IMR-90 (cell line): Measurements from ENCODE around the gene TCAP. TPM values are rescaled to one million over a fixed set of nuclear protein-coding genes. Genes with fewer than 3 reads are reported as not detected.
A peak's percentile ranks its signal among the peaks of the same experiment; 100 is the strongest.

Source experiments
- ATAC-seq: fragments of 200-7000 bp; cut with Tn5 transposase; 2 replicates; pipeline ENCODE4 v1.9.1; 2020; ENCODE audit warnings: low read depth, mild to moderate bottlenecking, moderate library complexity
- BruUV-seq: library from RNA; stranded (reverse); fragments of 400-500 nt; replicated peaks from 2 replicates; lab custom pipeline; 2021; lab: Mats Ljungman, UMichigan
- CTCF ChIA-PET: fragments of 300-600 bp; formaldehyde crosslinking; extraction: SDS; loops from one replicate; lab custom pipeline; 2021; ENCODE audit warnings: antibody characterized with exemption; lab: Yijun Ruan, JAX
- POLR2A ChIA-PET: fragments of 300-600 bp; sonication (Branson Sonifier 250); formaldehyde crosslinking; loops from one replicate; lab custom pipeline; 2022; ENCODE audit warnings: antibody characterized with exemption; ENCODE audit not compliant: unreplicated experiment; lab: Charles Lee
- DNase-seq: peaks from one replicate; pipeline ENCODE4 v3.0.0; 2013
- H2AFZ ChIP-seq: replicated peaks from 2 replicates; pipeline ENCODE3; 2013; ENCODE audit warnings: low read length, mild to moderate bottlenecking; ENCODE audit not compliant: poor library complexity
- H2AK5ac ChIP-seq: 2 replicates; pipeline ENCODE4 v1.6.1; 2013; ENCODE audit warnings: low read depth, low read length, inconsistent platforms
- H2AK9ac ChIP-seq: replicated peaks from 2 replicates; pipeline ENCODE3; 2013; ENCODE audit warnings: mild to moderate bottlenecking, low read depth, low read length, moderate library complexity; ENCODE audit not compliant: poor library complexity
- H2BK120ac ChIP-seq: 2 replicates; pipeline ENCODE4 v1.6.1; 2013; ENCODE audit warnings: low read depth, low read length, inconsistent platforms
- H2BK15ac ChIP-seq: 3 replicates; pipeline ENCODE4 v1.6.1; 2013; ENCODE audit warnings: low read depth, low read length, inconsistent platforms
- H2BK20ac ChIP-seq: 2 replicates; pipeline ENCODE4 v1.6.1; 2013; ENCODE audit warnings: low read depth, mild to moderate bottlenecking, inconsistent platforms, low read length, moderate library complexity
- H2BK5ac ChIP-seq: 2 replicates; pipeline ENCODE4 v1.6.1; 2013; ENCODE audit warnings: mild to moderate bottlenecking, low read depth, low read length, inconsistent platforms; ENCODE audit not compliant: poor library complexity, severe bottlenecking
- H3K14ac ChIP-seq: replicated peaks from 2 replicates; pipeline ENCODE4 v1.6.1; 2013; ENCODE audit warnings: low read depth, low read length, inconsistent platforms
- H3K18ac ChIP-seq: 2 replicates; pipeline ENCODE4 v1.6.1; 2013; ENCODE audit warnings: low read depth, low read length, control low read depth
- H3K23ac ChIP-seq: 2 replicates; pipeline ENCODE4 v1.6.1; 2013; ENCODE audit warnings: low read depth, low read length, inconsistent platforms
- H3K27ac ChIP-seq: 2 replicates; pipeline ENCODE4 v1.5.1; 2013; ENCODE audit warnings: mild to moderate bottlenecking, control low read depth, low read length; ENCODE audit not compliant: insufficient read depth
- H3K27me3 ChIP-seq: 2 replicates; pipeline ENCODE4 v1.6.1; 2013; ENCODE audit warnings: low read length; ENCODE audit not compliant: control insufficient read depth, insufficient read depth
- H3K36me3 ChIP-seq: 2 replicates; pipeline ENCODE4 v1.6.1; 2013; ENCODE audit warnings: low read length, mixed read lengths; ENCODE audit not compliant: control insufficient read depth, insufficient read depth
- H3K4ac ChIP-seq: 2 replicates; pipeline ENCODE4 v1.6.1; 2013; ENCODE audit warnings: low read depth, low read length, inconsistent platforms
- H3K4me1 ChIP-seq: 2 replicates; pipeline ENCODE4 v1.6.1; 2013; ENCODE audit warnings: low read length, mixed read lengths; ENCODE audit not compliant: control insufficient read depth, insufficient read depth
- H3K4me2 ChIP-seq: 2 replicates; pipeline ENCODE4 v1.6.1; 2013; ENCODE audit warnings: low read depth, mild to moderate bottlenecking, control low read depth, low read length, moderate library complexity
- H3K4me3 ChIP-seq: 2 replicates; pipeline ENCODE4 v1.5.1; 2013; ENCODE audit warnings: low read depth, mild to moderate bottlenecking, control low read depth, low read length, moderate library complexity; ENCODE audit not compliant: insufficient read depth
- H3K56ac ChIP-seq: 2 replicates; pipeline ENCODE4 v1.6.1; 2013; ENCODE audit warnings: low read length, inconsistent platforms; ENCODE audit not compliant: insufficient read depth; ENCODE audit errors: extremely low read depth
- H3K79me1 ChIP-seq, 2 experiments: 2 replicates each; pipeline ENCODE4 v1.6.1; 2013; ENCODE audit warnings: low read length in 2 of 2, inconsistent platforms in 1 of 2, low read depth in 1 of 2
- H3K9ac ChIP-seq: 2 replicates; pipeline ENCODE4 v1.6.1; 2013; ENCODE audit warnings: low read depth, low read length, control low read depth
- H3K9me1 ChIP-seq: 2 replicates; pipeline ENCODE4 v1.6.1; 2013; ENCODE audit warnings: low read length, inconsistent platforms; ENCODE audit not compliant: insufficient read depth
- H3K9me3 ChIP-seq: 2 replicates; pipeline ENCODE4 v1.6.1; 2013; ENCODE audit warnings: low read length; ENCODE audit not compliant: control insufficient read depth, insufficient read depth
- H4K20me1 ChIP-seq: 2 replicates; pipeline ENCODE4 v1.6.1; 2013; ENCODE audit warnings: low read length, inconsistent platforms; ENCODE audit not compliant: insufficient read depth
- H4K5ac ChIP-seq: 2 replicates; pipeline ENCODE4 v1.6.1; 2013; ENCODE audit warnings: mild to moderate bottlenecking, low read depth, low read length, control low read depth
- H4K8ac ChIP-seq, 2 experiments: 2 replicates each; pipeline ENCODE4 v1.6.1; 2013; ENCODE audit warnings: low read depth in 2 of 2, low read length in 2 of 2, control low read depth in 1 of 2, inconsistent platforms in 1 of 2
- H4K91ac ChIP-seq: 2 replicates; pipeline ENCODE4 v1.6.1; 2013; ENCODE audit warnings: low read depth, low read length, inconsistent platforms; ENCODE audit not compliant: insufficient read depth
- CEBPB ChIP-seq: IDR thresholded peaks from 2 replicates; pipeline ENCODE4 v1.6.1; 2012; ENCODE audit warnings: low read depth, low read length, improper control_type of control experiment
- CHD1 ChIP-seq: IDR thresholded peaks from 2 replicates; pipeline ENCODE4 v1.6.1; 2012; ENCODE audit warnings: low read depth, low read length, improper control_type of control experiment
- ELK1 ChIP-seq: fragments of 150-350 bp; IDR thresholded peaks from 2 replicates; pipeline ENCODE4 v1.6.1; 2016; ENCODE audit warnings: low read depth, mild to moderate bottlenecking, low read length, moderate library complexity, borderline replicate concordance
- FOS ChIP-seq: fragments of 150-350 bp; IDR thresholded peaks from 2 replicates; pipeline ENCODE4 v1.6.1; 2016; ENCODE audit warnings: low read depth, low read length
- MAFK ChIP-seq: IDR thresholded peaks from 2 replicates; pipeline ENCODE4 v1.6.1; 2012; ENCODE audit warnings: low read depth, low read length, improper control_type of control experiment
- MAZ ChIP-seq: IDR thresholded peaks from 2 replicates; pipeline ENCODE4 v1.6.1; 2012; ENCODE audit warnings: low read depth, mild to moderate bottlenecking, low read length, improper control_type of control experiment, moderate library complexity, borderline replicate concordance
- MXI1 ChIP-seq: IDR thresholded peaks from 2 replicates; pipeline ENCODE4 v1.6.1; 2012; ENCODE audit warnings: low read depth, mild to moderate bottlenecking, low read length, moderate library complexity, borderline replicate concordance
- NFE2L2 ChIP-seq: fragments of 150-350 bp; IDR thresholded peaks from 2 replicates; pipeline ENCODE4 v1.6.1; 2016; ENCODE audit warnings: low read depth, mild to moderate bottlenecking, low read length
- RAD21 ChIP-seq: IDR thresholded peaks from 2 replicates; pipeline ENCODE4 v1.6.1; 2012; ENCODE audit warnings: low read length, improper control_type of control experiment
- RFX5 ChIP-seq: IDR thresholded peaks from 2 replicates; pipeline ENCODE4 v1.8.0; 2012; ENCODE audit warnings: low read depth, mild to moderate bottlenecking, low read length, moderate library complexity
- SMC3 ChIP-seq: fragments of 150-350 bp; IDR thresholded peaks from 2 replicates; pipeline ENCODE4 v1.6.1; 2016; ENCODE audit warnings: low read depth, mild to moderate bottlenecking, antibody characterized with exemption, low read length, moderate library complexity
- WGBS, 2 experiments: methylation state at CpG; one replicate each; pipeline versions ENCODE4 v1.1.5 to v1.1.7; 2013; ENCODE audit warnings: missing lambda C conversion rate in 2 of 2; ENCODE audit not compliant: insufficient read length in 1 of 2; ENCODE audit errors: extremely low coverage in 2 of 2; 5-methylcytosine and 5-hydroxymethylcytosine counted together
- dilution Hi-C: fragments of 300-500 bp; cut with HindIII; formaldehyde crosslinking; loops from one replicate; pipeline ENCODE4 v1.14.3; 2018; ENCODE audit warnings: low sequenced_read_pairs; ENCODE audit not compliant: unreplicated experiment
- in situ Hi-C: fragments of 300-500 bp; cut with MboI; formaldehyde crosslinking; loops from 3 replicates; pipeline ENCODE4 v1.14.3; 2019; ENCODE audit warnings: low sequenced_read_pairs, inconsistent platforms, mixed read lengths
- intact Hi-C: fragments of 100-400 bp; cut with micrococcal nuclease; formaldehyde crosslinking; loops from 2 replicates; pipeline ENCODE4 v1.10.0; 2022
- polyA plus RNA-seq, 3 experiments: library from polyadenylated mRNA; depleted of rRNA; stranded (reverse); fragments of >200 nt; gene quantifications; 2 replicates each; pipeline ENCODE4 v1.2.3, GENCODE V29; 2012; ENCODE audit warnings: low replicate concordance in 1 of 3
- total RNA-seq: library from RNA; depleted of rRNA; stranded (reverse); fragments of >200 nt; gene quantifications from 2 replicates; pipeline ENCODE4 v1.2.3, GENCODE V29; 2012
- TF ChIP-seq, protein P1 (sequence below): conservative IDR thresholded peaks from 2 replicates; pipeline ENCODE4 v1.5.1; 2012; ENCODE audit warnings: mild to moderate bottlenecking, low read depth, low read length, improper control_type of control experiment

TCAP gene
- total and polyA plus RNA-seq, 2 of the 4 experiments (the other 2 are of a cell fraction) = under 0.01 to 0.21 TPM

- in situ Hi-C loops = no loop called here
- WGBS, 2 experiments = no CpG with 5 or more reads among the region's 13 CpGs
Observed at GRCh38 chr17:39618956-39619785, 46.0 kb upstream of the TCAP start.

More at GRCh38 chr17:39618956-39619785, 46.0 kb upstream of the TCAP start:
- H3K4me1 ChIP-seq = no peaks in the 10 kb centered on the region
- H3K36me3 ChIP-seq = no peaks in the 10 kb centered on the region
- H2AK5ac ChIP-seq = peak overlapping the region; percentile 15; the same call in 1 of the 2 replicates
- H3K9ac ChIP-seq = no peak overlapping the region
- ATAC-seq (no peak), DNase-seq (no peak)
- H3K79me1 ChIP-seq = no peaks in the 10 kb centered on the region
- H3K27ac ChIP-seq = no peak overlapping the region
- no peak overlapping the region for H3K4me2 ChIP-seq
- H3K18ac ChIP-seq = no peak overlapping the region
- POLR2A ChIA-PET = no interaction called here
- no peak overlapping the region for H2BK15ac ChIP-seq
- H2BK5ac ChIP-seq = no peak overlapping the region
- BruUV-seq = no TSS peak
- no peak for TF ChIP-seq MXI1
- no peak for TF ChIP-seq CHD1
- no peak for TF ChIP-seq SMC3
- TF ChIP-seq FOS = no peak
- no peak for TF ChIP-seq CEBPB
- TF ChIP-seq MAZ = no peak
- no peak for TF ChIP-seq RFX5
- TF ChIP-seq NFE2L2 = no peak
- TF ChIP-seq RAD21 = no peak
- TF ChIP-seq, protein P1, sequence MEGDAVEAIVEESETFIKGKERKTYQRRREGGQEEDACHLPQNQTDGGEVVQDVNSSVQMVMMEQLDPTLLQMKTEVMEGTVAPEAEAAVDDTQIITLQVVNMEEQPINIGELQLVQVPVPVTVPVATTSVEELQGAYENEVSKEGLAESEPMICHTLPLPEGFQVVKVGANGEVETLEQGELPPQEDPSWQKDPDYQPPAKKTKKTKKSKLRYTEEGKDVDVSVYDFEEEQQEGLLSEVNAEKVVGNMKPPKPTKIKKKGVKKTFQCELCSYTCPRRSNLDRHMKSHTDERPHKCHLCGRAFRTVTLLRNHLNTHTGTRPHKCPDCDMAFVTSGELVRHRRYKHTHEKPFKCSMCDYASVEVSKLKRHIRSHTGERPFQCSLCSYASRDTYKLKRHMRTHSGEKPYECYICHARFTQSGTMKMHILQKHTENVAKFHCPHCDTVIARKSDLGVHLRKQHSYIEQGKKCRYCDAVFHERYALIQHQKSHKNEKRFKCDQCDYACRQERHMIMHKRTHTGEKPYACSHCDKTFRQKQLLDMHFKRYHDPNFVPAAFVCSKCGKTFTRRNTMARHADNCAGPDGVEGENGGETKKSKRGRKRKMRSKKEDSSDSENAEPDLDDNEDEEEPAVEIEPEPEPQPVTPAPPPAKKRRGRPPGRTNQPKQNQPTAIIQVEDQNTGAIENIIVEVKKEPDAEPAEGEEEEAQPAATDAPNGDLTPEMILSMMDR = no peak
- no peak for TF ChIP-seq ELK1
- TF ChIP-seq MAFK = no peak
- no peak overlapping the region for H3K14ac ChIP-seq
- H3K9me1 ChIP-seq = no peaks in the 10 kb centered on the region
- CTCF ChIA-PET = no interaction called here
- no peaks in the 10 kb centered on the region for H3K9me3 ChIP-seq
- intact Hi-C loops = no loop called here
- no peak overlapping the region; a peak in 1 of 4 replicates for H4K8ac ChIP-seq
- no peak overlapping the region for H3K56ac ChIP-seq
- 0 out of 2 replicates have a peak overlapping the region, but pooled peaks have one; percentile 16 for H3K23ac ChIP-seq
- no peak overlapping the region for H4K5ac ChIP-seq
- dilution Hi-C loops = no loop called here
- no peak overlapping the region for H3K4me3 ChIP-seq
- H2BK20ac ChIP-seq = no peak overlapping the region
- no peak overlapping the region for H3K4ac ChIP-seq
- H2AFZ ChIP-seq = peak overlapping the region; percentile 87
- no peaks in the 10 kb centered on the region for H4K20me1 ChIP-seq
- H4K91ac ChIP-seq = no peak overlapping the region
- H2BK120ac ChIP-seq = no peak overlapping the region
- H3K27me3 ChIP-seq = peaks cover 45% of the 10 kb centered on the region
- H2AK9ac ChIP-seq = peak overlapping the region; percentile 3
